IPS-NIHi7 (cell line): ENCODE data around the gene TRAF3IP1.
"Not testable (repeated sequence)": the region's sequence is repeated elsewhere in the genome, so short reads cannot be mapped to it uniquely, and the experiment has no call there.

Experiments
- DNase-seq: peaks from one replicate; pipeline ENCODE4 v3.0.0; 2012; ENCODE audit warnings: mixed read lengths; ENCODE audit errors: extremely low spot score

Gene TRAF3IP1

GRCh38 chr2:238427435-238428162, 107.3 kb downstream of the TRAF3IP1 start:
- DNase-seq, result no peak

GRCh38 chr2:238428866-238429265, 108.5 kb downstream of the TRAF3IP1 start:
- DNase-seq, result no peak

GRCh38 chr2:238430781-238431180, 110.5 kb downstream of the TRAF3IP1 start:
- DNase-seq, result no peak

GRCh38 chr2:238431456-238431855, 111.1 kb downstream of the TRAF3IP1 start:
- no peak for DNase-seq

- DNase-seq, result no peak
Observed at GRCh38 chr2:238433300-238433915, 113.1 kb downstream of the TRAF3IP1 start.

- no peak for DNase-seq
Observed at GRCh38 chr2:238433941-238434845, 113.9 kb downstream of the TRAF3IP1 start.

GRCh38 chr2:238434846-238435751, 114.8 kb downstream of the TRAF3IP1 start:
- no peak for DNase-seq

GRCh38 chr2:238435752-238436096, 115.4 kb downstream of the TRAF3IP1 start:
- no peak for DNase-seq

GRCh38 chr2:238438856-238439849, 118.8 kb downstream of the TRAF3IP1 start:
- no peak for DNase-seq

GRCh38 chr2:238439917-238440316, 119.6 kb downstream of the TRAF3IP1 start:
- no peak for DNase-seq

- no peak for DNase-seq
Observed at GRCh38 chr2:238440331-238440730, 120.0 kb downstream of the TRAF3IP1 start.

- DNase-seq, result no peak
Observed at GRCh38 chr2:238440767-238441166, 120.4 kb downstream of the TRAF3IP1 start.

GRCh38 chr2:238441262-238442114, 121.2 kb downstream of the TRAF3IP1 start:
- no peak for DNase-seq

- DNase-seq, result not testable (repeated sequence)
Observed at GRCh38 chr2:238442257-238442656, 121.9 kb downstream of the TRAF3IP1 start.

- DNase-seq, result no peak
Observed at GRCh38 chr2:238444242-238444641, 123.9 kb downstream of the TRAF3IP1 start.

- DNase-seq, result no peak
Observed at GRCh38 chr2:238445409-238446190, 125.3 kb downstream of the TRAF3IP1 start.

GRCh38 chr2:238446371-238446770, 126.1 kb downstream of the TRAF3IP1 start:
- DNase-seq, result no peak
